ENCODE data around the gene CCDC85C. TPM values are rescaled to one million over a fixed set of nuclear protein-coding genes. Genes with fewer than 3 reads are reported as not detected.

The CCDC85C gene
- total RNA-seq, 1 experiment from 2014 or later: 33.2 TPM

GRCh38 chr14:99462210-99462609 lies 141.8 kb downstream of the CCDC85C start:
- Histone ChIP-seq H3T11ph (ENCODE audit: low read length) (no peak overlapping the region), H4K20me1 (ENCODE audit: control insufficient read depth, insufficient read depth, insufficient read length) (no peaks in the 10 kb centered on the region), H2BK120ac (ENCODE audit: low read depth, low read length, poor library complexity, severe bottlenecking) (no peak overlapping the region), H2AK5ac (ENCODE audit: insufficient read length, low read length) (no peak overlapping the region), H3K9me3 (ENCODE audit: control insufficient read depth, low read depth, low read length) (no peaks in the 10 kb centered on the region), H2BK15ac (ENCODE audit: low read depth, low read length) (no peak overlapping the region), H3K4me1 (ENCODE audit: insufficient read depth, low read length) (peaks cover 8% of the 10 kb centered on the region; the same call in 1 of the 2 replicates), H3K23me2 (ENCODE audit: insufficient read length, low read depth, low read length, poor library complexity, severe bottlenecking) (no peaks in the 10 kb centered on the region), H3K56ac (ENCODE audit: insufficient read length, low read depth, low read length) (no peak overlapping the region), H2BK12ac (ENCODE audit: insufficient read length, low read depth, low read length) (no peak overlapping the region), H3K18ac (ENCODE audit: insufficient read length, low read depth, low read length) (no peak overlapping the region), H3K14ac (ENCODE audit: insufficient read depth, low read length) (no peak overlapping the region), H3K4me2 (ENCODE audit: insufficient read depth, insufficient read length, low read length) (no peak overlapping the region), H4K91ac (ENCODE audit: insufficient read length, low read depth, low read length) (no peak overlapping the region), H3K79me2 (ENCODE audit: insufficient read depth, low read length) (peaks cover 2% of the 10 kb centered on the region; the same call in 1 of the 2 replicates), H2BK5ac (ENCODE audit: insufficient read length, low read length) (no peak overlapping the region), H3K4ac (ENCODE audit: low read depth, low read length) (no peak overlapping the region), H4K5ac (ENCODE audit: insufficient read length, low read depth, low read length) (no peak overlapping the region), H3K23ac (ENCODE audit: insufficient read length, low read depth, low read length) (no peak overlapping the region), H3K9ac (ENCODE audit: extremely low read depth, insufficient read length, low read length) (no peak overlapping the region), H2BK20ac (ENCODE audit: low read depth, low read length, poor library complexity, severe bottlenecking) (no peak overlapping the region), H3K27ac (ENCODE audit: insufficient read length, low read depth, low read length) (no peak overlapping the region), H3K27me3 (ENCODE audit: insufficient read depth, low read length) (no peaks in the 10 kb centered on the region), H3K79me1 (ENCODE audit: insufficient read depth, low read depth, low read length, poor library complexity, severe bottlenecking) (peaks cover 6% of the 10 kb centered on the region), H4K8ac (replicated peaks; ENCODE audit: insufficient read length, low read depth, low read length) (no peak overlapping the region), H2AFZ (ENCODE audit: low read length) (no peak overlapping the region)
- WGBS (ENCODE audit: extremely low coverage, insufficient read length, low lambda C conversion rate): no CpG with 5 or more reads among the region's 6 CpGs
- H3K27me3 Mint-ChIP-seq (ENCODE audit: low read depth): no peaks in the 10 kb centered on the region
- H3K27ac Mint-ChIP-seq: peak overlapping the region; percentile 9 to 95 (median 74); a peak in 4 of 7 replicates
- no peaks in the 10 kb centered on the region for H3K9me3 Mint-ChIP-seq
- no peak for TF ChIP-seq CTCF (conservative IDR thresholded peaks at IDR 0.05)
- peaks cover 8 to 38% (median 34%) of the 10 kb centered on the region in 3 experiments; a peak in 6 of 7 replicates for H3K36me3 Mint-ChIP-seq (ENCODE audit: insufficient read depth in 1 of 3, low read depth in 3 of 3)
- no peak overlapping the region for H3K4me3 Mint-ChIP-seq
- no peak for DNase-seq
- H3K4me1 Mint-ChIP-seq: peaks cover 36 to 41% of the 10 kb centered on the region in 2 experiments
